Neural progenitor cell (in vitro differentiated cells): ENCODE data around the gene EEF1G. TPM values are rescaled to one million over a fixed set of nuclear protein-coding genes. Genes with fewer than 3 reads are reported as not detected.
A peak's percentile ranks its signal among the peaks of the same experiment; 100 is the strongest.
"Not testable (repeated sequence)": the region's sequence is repeated elsewhere in the genome, so short reads cannot be mapped to it uniquely, and the experiment has no call there.

Experiments
- DNase-seq: peaks from one replicate; pipeline ENCODE4 v3.0.0-alpha.2; 2016; ENCODE audit warnings: low spot score
- H2AFZ ChIP-seq: fragments of 200-600 bp; sonication (generic); replicated peaks from 2 replicates; pipeline ENCODE4 v1.6.1; 2016; ENCODE audit warnings: antibody characterized with exemption
- H3F3A ChIP-seq: fragments of 200-600 bp; sonication (generic); 2 replicates; pipeline ENCODE4 v1.6.1; 2016; ENCODE audit warnings: antibody characterized with exemption, low read depth
- H3K27ac ChIP-seq: fragments of 200-600 bp; sonication (generic); 2 replicates; pipeline ENCODE4 v1.5.1; 2016; ENCODE audit warnings: mild to moderate bottlenecking
- H3K27me3 ChIP-seq: fragments of 200-600 bp; sonication (generic); 2 replicates; pipeline ENCODE4 v1.6.1; 2016; ENCODE audit warnings: mild to moderate bottlenecking, moderate library complexity
- H3K36me3 ChIP-seq: fragments of 200-600 bp; sonication (generic); 2 replicates; pipeline ENCODE4 v1.5.1; 2016
- H3K4me1 ChIP-seq: fragments of 200-600 bp; sonication (generic); 2 replicates; pipeline ENCODE4 v1.6.1; 2016; ENCODE audit warnings: mixed run types
- H3K4me2 ChIP-seq: fragments of 200-600 bp; sonication (generic); 2 replicates; pipeline ENCODE4 v1.6.1; 2016
- H3K4me3 ChIP-seq: fragments of 200-600 bp; sonication (generic); 2 replicates; pipeline ENCODE4 v1.5.1; 2016
- H3K79me2 ChIP-seq: fragments of 200-600 bp; sonication (generic); 2 replicates; pipeline ENCODE4 v1.6.1; 2016; ENCODE audit warnings: low read depth
- H3K9ac ChIP-seq: fragments of 200-600 bp; sonication (generic); 2 replicates; pipeline ENCODE4 v1.6.1; 2016
- H3K9me3 ChIP-seq: fragments of 200-600 bp; sonication (generic); 2 replicates; pipeline ENCODE4 v1.5.1; 2016; ENCODE audit warnings: low read depth
- H4K20me1 ChIP-seq: fragments of 200-600 bp; sonication (generic); 2 replicates; pipeline ENCODE4 v1.6.1; 2016; ENCODE audit warnings: low read depth
- H3K27ac Mint-ChIP-seq: 3 replicates; pipeline ENCODE4 v1.8.0; 2021; ENCODE audit warnings: mixed read lengths
- H3K27me3 Mint-ChIP-seq: 2 replicates; pipeline ENCODE4 v1.8.0; 2022; ENCODE audit warnings: low read depth, mild to moderate bottlenecking, inconsistent platforms, moderate library complexity, mixed read lengths; ENCODE audit not compliant: insufficient read depth
- H3K36me3 Mint-ChIP-seq: 3 replicates; pipeline ENCODE4 v1.8.0; 2021; ENCODE audit warnings: mixed read lengths
- H3K4me1 Mint-ChIP-seq: 3 replicates; pipeline ENCODE4 v1.8.0; 2021; ENCODE audit warnings: mixed read lengths
- H3K4me3 Mint-ChIP-seq: 3 replicates; pipeline ENCODE4 v1.8.0; 2021; ENCODE audit warnings: mild to moderate bottlenecking, moderate library complexity, mixed read lengths
- H3K9me3 Mint-ChIP-seq: 3 replicates; pipeline ENCODE4 v1.8.0; 2020; ENCODE audit warnings: mixed read lengths
- EZH2 ChIP-seq: fragments of 200-600 bp; sonication (generic); IDR thresholded peaks from 2 replicates; pipeline ENCODE4 v1.6.1; 2017; ENCODE audit warnings: antibody characterized with exemption, mild to moderate bottlenecking, moderate library complexity
- EZH2phosphoT487 ChIP-seq: fragments of 200-600 bp; sonication (generic); IDR thresholded peaks from 2 replicates; pipeline ENCODE4 v1.6.1; 2017; ENCODE audit warnings: antibody characterized with exemption
- total RNA-seq: library from RNA; depleted of rRNA; stranded (reverse); fragments of >200 nt; gene quantifications from 2 replicates; pipeline ENCODE4 v1.2.3, GENCODE V29; 2015; ENCODE audit warnings: low replicate concordance
- TF ChIP-seq, protein P1 (sequence below): fragments of 200-600 bp; sonication (generic); IDR thresholded peaks from 2 replicates; pipeline ENCODE4 v1.5.1; 2017; ENCODE audit warnings: antibody characterized with exemption, mild to moderate bottlenecking

Gene EEF1G
- total RNA-seq, 1 donor from 2014 or later = 2,358 TPM

DNA sequence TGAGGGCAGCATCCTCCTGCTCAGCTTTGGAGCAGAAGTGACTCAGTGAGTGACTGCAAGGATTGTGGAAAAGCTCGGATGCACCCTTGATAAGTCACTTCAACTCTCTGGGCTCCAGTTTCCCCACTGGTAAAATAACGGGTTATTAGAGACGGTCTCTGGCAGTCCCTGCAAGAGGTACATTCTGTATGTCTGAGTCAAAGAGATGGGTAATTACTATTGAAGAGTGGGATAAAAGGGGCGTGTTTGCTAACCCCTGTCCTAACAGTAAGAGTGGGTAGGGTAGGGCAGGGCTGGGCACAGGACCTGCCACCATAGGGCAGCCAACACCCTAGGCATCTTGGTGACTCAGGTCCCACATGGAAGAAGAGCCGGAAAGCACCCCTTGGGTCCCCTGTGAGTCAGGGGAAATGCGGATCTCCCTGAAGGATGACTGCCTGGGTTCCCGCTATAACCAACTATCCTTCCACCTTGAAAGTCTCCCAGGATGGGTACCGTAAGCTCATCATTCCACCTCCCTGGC, 19.8 kb downstream of the EEF1G start:
- no peak for DNase-seq
- peak overlapping the region; percentile 63 for H3K4me2 ChIP-seq
- H3K9me3 ChIP-seq = no peaks in the 10 kb centered on the region
- H2AFZ ChIP-seq = no peak overlapping the region
- H3K9ac ChIP-seq = no peak overlapping the region
- H3K36me3 ChIP-seq = peaks cover 4% of the 10 kb centered on the region
- peaks cover 8% of the 10 kb centered on the region for H3K36me3 Mint-ChIP-seq
- no peak overlapping the region for H3K4me3 ChIP-seq
- peaks cover 7% of the 10 kb centered on the region for H3K79me2 ChIP-seq
- H3K4me3 Mint-ChIP-seq = peak overlapping the region; percentile 60
- H3K9me3 Mint-ChIP-seq = no peaks in the 10 kb centered on the region
- peak overlapping the region; percentile 81 for H3K27ac ChIP-seq
- peaks cover 12% of the 10 kb centered on the region for H3K27me3 Mint-ChIP-seq
- peaks cover 57% of the 10 kb centered on the region for H3K4me1 ChIP-seq
- H3K27ac Mint-ChIP-seq = peak overlapping the region; percentile 96
- TF ChIP-seq EZH2phosphoT487 (no peak), EZH2 (no peak)
- H3F3A ChIP-seq = peaks cover 79% of the 10 kb centered on the region
- H3K27me3 ChIP-seq = peaks cover 3% of the 10 kb centered on the region
- peaks cover 14% of the 10 kb centered on the region for H4K20me1 ChIP-seq
- peaks cover 75% of the 10 kb centered on the region for H3K4me1 Mint-ChIP-seq

- peak overlapping the region; percentile 12 for H3K4me3 ChIP-seq
These were observed 20.4 kb downstream of the EEF1G start for GRCh38 chr11:62553080-62553838.

DNA sequence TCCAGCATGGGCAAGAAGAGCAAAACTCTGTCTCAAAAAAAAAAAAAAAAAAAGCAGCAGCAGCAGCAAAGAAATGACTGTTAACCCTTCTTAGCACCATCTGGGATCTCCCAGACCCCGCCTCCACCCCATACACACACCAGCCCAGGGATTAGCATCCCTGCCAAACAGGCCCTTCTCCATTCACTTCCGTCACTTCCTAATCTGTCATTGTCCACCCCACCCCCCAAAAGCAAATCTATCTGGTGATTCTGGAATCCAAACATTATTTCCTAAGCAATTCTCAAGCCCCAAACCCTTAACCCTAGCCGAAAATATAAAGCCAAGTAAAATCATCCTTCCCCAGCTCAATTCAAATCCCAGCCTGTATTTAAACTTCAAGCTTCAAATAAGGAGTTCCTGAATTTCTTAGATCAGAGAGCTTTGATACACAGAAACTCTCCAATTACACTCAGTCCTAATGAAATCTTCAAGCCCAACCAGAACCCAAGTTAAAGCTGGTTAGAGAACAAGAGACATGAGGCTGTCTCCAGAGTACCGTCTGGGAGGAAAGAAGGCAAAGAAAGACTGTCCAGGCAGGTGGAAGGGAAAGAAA, 21.1 kb downstream of the EEF1G start:
- no peaks in the 10 kb centered on the region for H3K9me3 Mint-ChIP-seq
- H3F3A ChIP-seq = peaks cover 81% of the 10 kb centered on the region
- H3K4me3 Mint-ChIP-seq = peak overlapping the region; percentile 64
- H3K4me1 ChIP-seq = peaks cover 60% of the 10 kb centered on the region
- H3K4me3 ChIP-seq = no peak overlapping the region
- peak overlapping the region; percentile 63 for H3K4me2 ChIP-seq
- peaks cover 85% of the 10 kb centered on the region for H3K4me1 Mint-ChIP-seq
- no peaks in the 10 kb centered on the region for H3K36me3 ChIP-seq
- H3K79me2 ChIP-seq = no peaks in the 10 kb centered on the region
- H2AFZ ChIP-seq = peak overlapping the region; percentile 58
- peaks cover 15% of the 10 kb centered on the region for H3K27me3 Mint-ChIP-seq
- peaks cover 16% of the 10 kb centered on the region for H3K27me3 ChIP-seq
- TF ChIP-seq EZH2 (no peak), EZH2phosphoT487 (no peak)
- TF ChIP-seq, protein P1, sequence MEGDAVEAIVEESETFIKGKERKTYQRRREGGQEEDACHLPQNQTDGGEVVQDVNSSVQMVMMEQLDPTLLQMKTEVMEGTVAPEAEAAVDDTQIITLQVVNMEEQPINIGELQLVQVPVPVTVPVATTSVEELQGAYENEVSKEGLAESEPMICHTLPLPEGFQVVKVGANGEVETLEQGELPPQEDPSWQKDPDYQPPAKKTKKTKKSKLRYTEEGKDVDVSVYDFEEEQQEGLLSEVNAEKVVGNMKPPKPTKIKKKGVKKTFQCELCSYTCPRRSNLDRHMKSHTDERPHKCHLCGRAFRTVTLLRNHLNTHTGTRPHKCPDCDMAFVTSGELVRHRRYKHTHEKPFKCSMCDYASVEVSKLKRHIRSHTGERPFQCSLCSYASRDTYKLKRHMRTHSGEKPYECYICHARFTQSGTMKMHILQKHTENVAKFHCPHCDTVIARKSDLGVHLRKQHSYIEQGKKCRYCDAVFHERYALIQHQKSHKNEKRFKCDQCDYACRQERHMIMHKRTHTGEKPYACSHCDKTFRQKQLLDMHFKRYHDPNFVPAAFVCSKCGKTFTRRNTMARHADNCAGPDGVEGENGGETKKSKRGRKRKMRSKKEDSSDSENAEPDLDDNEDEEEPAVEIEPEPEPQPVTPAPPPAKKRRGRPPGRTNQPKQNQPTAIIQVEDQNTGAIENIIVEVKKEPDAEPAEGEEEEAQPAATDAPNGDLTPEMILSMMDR = no peak
- peaks cover 13% of the 10 kb centered on the region for H4K20me1 ChIP-seq
- no peaks in the 10 kb centered on the region for H3K9me3 ChIP-seq
- peak overlapping the region; percentile 81 for H3K27ac ChIP-seq
- peak overlapping the region; percentile 97 for H3K27ac Mint-ChIP-seq
- DNase-seq = peak; percentile 53
- H3K9ac ChIP-seq = no peak overlapping the region
- peaks cover 8% of the 10 kb centered on the region for H3K36me3 Mint-ChIP-seq

More at GRCh38 chr11:62553080-62553838, 20.4 kb downstream of the EEF1G start:
- peaks cover 79% of the 10 kb centered on the region for H3F3A ChIP-seq
- Mint-ChIP-seq H3K4me1 (peaks cover 78% of the 10 kb centered on the region), H3K9me3 (no peaks in the 10 kb centered on the region), H3K27me3 (peaks cover 12% of the 10 kb centered on the region), H3K27ac (peak overlapping the region; percentile 97), H3K36me3 (peaks cover 8% of the 10 kb centered on the region), H3K4me3 (peak overlapping the region; percentile 64)
- peak overlapping the region; percentile 81 for H3K27ac ChIP-seq
- H3K36me3 ChIP-seq = no peaks in the 10 kb centered on the region
- H3K79me2 ChIP-seq = peaks cover 2% of the 10 kb centered on the region
- peaks cover 14% of the 10 kb centered on the region for H4K20me1 ChIP-seq
- H3K4me2 ChIP-seq = peak overlapping the region; percentile 63
- peaks cover 57% of the 10 kb centered on the region for H3K4me1 ChIP-seq
- peak; percentile 82 for DNase-seq
- H3K9ac ChIP-seq = no peak overlapping the region
- H3K27me3 ChIP-seq = peaks cover 9% of the 10 kb centered on the region
- H2AFZ ChIP-seq = peak overlapping the region; percentile 58
- no peak for TF ChIP-seq EZH2phosphoT487
- no peak for TF ChIP-seq EZH2
- TF ChIP-seq, protein P1 = no peak
- H3K9me3 ChIP-seq = no peaks in the 10 kb centered on the region

DNA sequence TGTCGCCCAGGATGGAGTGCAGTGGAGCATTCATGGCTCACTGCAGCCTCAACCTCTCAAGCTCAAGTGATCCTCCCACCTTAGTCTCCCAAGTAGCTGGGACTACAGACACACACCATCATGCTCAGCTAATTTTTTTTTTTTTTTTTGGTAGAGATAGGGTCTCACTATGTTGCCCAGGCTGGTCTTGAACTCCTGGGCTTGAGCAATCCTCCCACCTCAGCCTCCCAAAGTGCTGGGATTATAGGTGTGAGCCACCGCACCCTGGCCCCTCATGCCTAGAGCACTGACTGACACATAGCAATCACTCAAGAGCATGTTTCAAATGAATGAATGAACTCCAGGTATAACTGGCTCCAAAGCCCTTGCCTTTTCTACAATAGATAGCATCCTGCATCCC, 23.2 kb downstream of the EEF1G start:
- H3K36me3 Mint-ChIP-seq, H3K9ac ChIP-seq, H3K27ac ChIP-seq, H3K9me3 ChIP-seq, H4K20me1 ChIP-seq, H2AFZ ChIP-seq, H3K4me3 Mint-ChIP-seq, H3K36me3 ChIP-seq, H3K4me2 ChIP-seq, H3K9me3 Mint-ChIP-seq, H3K79me2 ChIP-seq, H3K4me3 ChIP-seq, DNase-seq: not testable (repeated sequence)
- Mint-ChIP-seq H3K4me1 (peaks cover 71% of the 10 kb centered on the region), H3K27ac (peak overlapping the region; percentile 97), H3K27me3 (peaks cover 21% of the 10 kb centered on the region)
- Histone ChIP-seq H3K27me3 (peaks cover 37% of the 10 kb centered on the region), H3K4me1 (peaks cover 48% of the 10 kb centered on the region), H3F3A (peaks cover 73% of the 10 kb centered on the region)
